RWPE1 (cell line): ENCODE data around the gene DAPP1.

Experiments
- CTCF ChIA-PET: fragments of 350-600 bp; sonication (Branson Sonifier 250); formaldehyde crosslinking; extraction: SDS; loops from one replicate; lab custom pipeline; 2021; lab: Yijun Ruan, JAX
- POLR2A ChIA-PET: fragments of 400-600 bp; formaldehyde crosslinking; extraction: SDS; loops from one replicate; lab custom pipeline; 2020; ENCODE audit warnings: antibody characterized with exemption; ENCODE audit not compliant: low non-redundant PET; lab: Yijun Ruan, JAX
- DNase-seq: peaks from one replicate; pipeline ENCODE4 v3.0.0; 2012; ENCODE audit warnings: low spot score
- H3K27ac ChIP-seq: fragments of 450-650 bp; 2 replicates; pipeline ENCODE4 v1.5.1; 2017
- TF ChIP-seq, protein P1 (sequence below): fragments of 450-650 bp; conservative IDR thresholded peaks from 2 replicates; pipeline ENCODE4 v1.5.1; 2017; ENCODE audit warnings: low read depth, mild to moderate bottlenecking

Gene DAPP1

DNA sequence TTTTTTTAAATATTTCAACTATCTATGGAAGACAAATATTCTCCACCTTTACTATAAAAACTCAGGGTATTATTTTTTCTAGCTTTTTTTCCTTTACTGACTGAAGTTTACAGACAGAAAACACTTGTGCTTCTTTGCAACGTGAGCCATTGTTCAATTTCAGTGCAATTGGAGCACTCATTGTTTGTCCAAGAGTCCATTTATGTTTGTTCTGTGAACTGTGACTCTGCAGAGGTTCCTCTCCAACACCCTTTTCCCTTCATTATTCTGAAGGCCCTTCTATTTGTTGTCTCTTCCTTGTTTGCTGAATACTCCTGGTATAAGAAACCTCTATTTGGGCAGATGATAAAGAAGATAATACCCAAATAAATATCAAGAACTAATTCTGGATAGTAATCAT lies 37.4 kb downstream of the DAPP1 start:
- TF ChIP-seq, protein P1, sequence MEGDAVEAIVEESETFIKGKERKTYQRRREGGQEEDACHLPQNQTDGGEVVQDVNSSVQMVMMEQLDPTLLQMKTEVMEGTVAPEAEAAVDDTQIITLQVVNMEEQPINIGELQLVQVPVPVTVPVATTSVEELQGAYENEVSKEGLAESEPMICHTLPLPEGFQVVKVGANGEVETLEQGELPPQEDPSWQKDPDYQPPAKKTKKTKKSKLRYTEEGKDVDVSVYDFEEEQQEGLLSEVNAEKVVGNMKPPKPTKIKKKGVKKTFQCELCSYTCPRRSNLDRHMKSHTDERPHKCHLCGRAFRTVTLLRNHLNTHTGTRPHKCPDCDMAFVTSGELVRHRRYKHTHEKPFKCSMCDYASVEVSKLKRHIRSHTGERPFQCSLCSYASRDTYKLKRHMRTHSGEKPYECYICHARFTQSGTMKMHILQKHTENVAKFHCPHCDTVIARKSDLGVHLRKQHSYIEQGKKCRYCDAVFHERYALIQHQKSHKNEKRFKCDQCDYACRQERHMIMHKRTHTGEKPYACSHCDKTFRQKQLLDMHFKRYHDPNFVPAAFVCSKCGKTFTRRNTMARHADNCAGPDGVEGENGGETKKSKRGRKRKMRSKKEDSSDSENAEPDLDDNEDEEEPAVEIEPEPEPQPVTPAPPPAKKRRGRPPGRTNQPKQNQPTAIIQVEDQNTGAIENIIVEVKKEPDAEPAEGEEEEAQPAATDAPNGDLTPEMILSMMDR, result no peak
- POLR2A ChIA-PET, result no interaction called here
- no peak overlapping the region for H3K27ac ChIP-seq
- CTCF ChIA-PET, result no interaction called here
- DNase-seq, result no peak

GRCh38 chr4:99855678-99856077 lies 39.1 kb downstream of the DAPP1 start:
- H3K27ac ChIP-seq, result no peak overlapping the region
- DNase-seq, result no peak
- ChIA-PET POLR2A (no interaction called here), CTCF (no interaction called here)
- TF ChIP-seq, protein P1, result no peak

- DNase-seq, result peak; percentile 34
- TF ChIP-seq, protein P1, result no peak
- no peak overlapping the region for H3K27ac ChIP-seq
- ChIA-PET CTCF (no interaction called here), POLR2A (no interaction called here)
These were observed 39.5 kb downstream of the DAPP1 start for GRCh38 chr4:99856166-99856565.

- CTCF ChIA-PET, result interaction anchor here (0.6 to 0.7 kb wide), 3 partner anchors 11 to 1749 kb away, joined by 3 to 5 read pairs (median 3); no protein-coding TSS in a partner anchor
- TF ChIP-seq, protein P1, result no peak
- no peak for DNase-seq
- POLR2A ChIA-PET, result no interaction called here
- H3K27ac ChIP-seq, result no peak overlapping the region
These were observed 40.7 kb downstream of the DAPP1 start for GRCh38 chr4:99857307-99857706.

DNA sequence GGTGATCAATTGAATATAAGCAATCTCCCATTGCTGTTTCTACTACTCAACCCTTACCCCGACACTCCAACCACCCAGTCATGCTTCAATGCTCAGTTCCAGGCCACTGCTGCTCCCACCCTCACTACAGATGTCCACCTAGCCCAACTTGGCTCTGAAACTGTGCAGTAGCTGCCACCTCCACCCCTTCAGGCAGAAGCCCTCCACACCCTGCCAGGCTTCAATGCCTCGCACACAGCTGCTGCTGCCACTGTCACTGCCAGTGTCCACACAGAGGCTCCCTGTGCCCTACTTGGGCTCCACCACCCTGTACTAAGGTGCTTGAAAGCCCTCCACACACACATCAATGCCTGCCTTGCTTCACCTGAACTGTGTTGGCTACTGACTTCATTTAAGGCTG lies 43.0 kb downstream of the DAPP1 start:
- TF ChIP-seq, protein P1, result no peak
- no peak for DNase-seq
- CTCF ChIA-PET, result no interaction called here
- no peak overlapping the region for H3K27ac ChIP-seq
- POLR2A ChIA-PET, result no interaction called here

DNA sequence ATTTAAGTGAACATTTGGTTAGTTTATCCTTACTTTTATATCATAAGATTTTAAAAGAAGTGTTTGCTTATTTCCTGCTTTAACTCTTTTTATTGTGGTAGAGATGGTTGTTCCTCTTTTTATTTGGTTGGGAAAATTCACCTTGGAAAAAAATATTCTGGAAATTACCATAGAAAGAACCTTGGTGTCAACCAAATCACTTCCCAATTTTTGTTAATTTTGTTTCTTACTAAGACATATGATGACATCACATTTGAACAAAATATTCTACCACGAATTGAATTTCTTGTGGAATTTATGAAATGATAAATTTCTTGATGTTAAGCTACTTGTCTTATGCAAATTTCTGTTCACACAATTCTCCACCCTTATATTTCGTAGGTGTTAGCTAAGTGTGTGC lies 43.9 kb downstream of the DAPP1 start:
- no peak for DNase-seq
- ChIA-PET POLR2A (no interaction called here), CTCF (interaction anchor here (0.7 to 0.9 kb wide), 2 partner anchors 10 to 13 kb away, joined by 3 read pairs; no protein-coding TSS in a partner anchor)
- no peak overlapping the region for H3K27ac ChIP-seq
- TF ChIP-seq, protein P1, result no peak
